Ovary (tissue), 3 donors: ENCODE data around the gene PCDHB5.
"Not testable (repeated sequence)": the region's sequence is repeated elsewhere in the genome, so short reads cannot be mapped to it uniquely, and the experiment has no call there.

ENCODE experiments used
- CTCF ChIP-seq, 3 donors: fragments of 450-650 bp in 2 of 3; fragments of 200-600 bp in 1 of 3; IDR thresholded peaks; one replicate each; pipeline versions ENCODE4 v1.5.1 to v1.8.0; 2016 to 2022; ENCODE audit warnings: antibody characterized with exemption in 3 of 3, mild to moderate bottlenecking in 1 of 3
- EP300 ChIP-seq: sonication (generic); formaldehyde crosslinking; IDR thresholded peaks from one replicate; pipeline ENCODE4 v1.6.1; 2017; ENCODE audit warnings: antibody characterized with exemption
- POLR2A ChIP-seq: fragments of 450-650 bp; IDR thresholded peaks from one replicate; pipeline ENCODE4 v1.6.1; 2017; ENCODE audit warnings: antibody characterized with exemption, mild to moderate bottlenecking, moderate library complexity
- donor health status: DM: no; HTN: no; CAD: no.

GRCh38 chr5:141151632-141152031 is 16.6 kb downstream of the PCDHB5 start:
- not testable (repeated sequence) for TF ChIP-seq CTCF (IDR thresholded peaks at IDR 0.05); EP300; POLR2A
